Pancreas (tissue), 10 donors: ENCODE results near the gene CINP. TPM values are rescaled to one million over a fixed set of nuclear protein-coding genes. Genes with fewer than 3 reads are reported as not detected.

Experiments
- ATAC-seq, 4 donors: fragments of 200-7000 bp; cut with Tn5 transposase; one replicate each; pipeline versions ENCODE4 v1.8.0 to v1.9.1; 2020; ENCODE audit warnings: mild to moderate bottlenecking in 4 of 4, moderate library complexity in 4 of 4
- DNase-seq, 6 donors: peaks; one replicate each; pipeline ENCODE4 v3.0.0-alpha.2; 2020
- FAIRE-seq: peaks from 2 replicates; lab custom pipeline; 2012; peaks lifted over from hg19 to GRCh38; lab: Jason Lieb, UNC
- H3K27ac ChIP-seq, 4 donors: fragments of 200-600 bp; sonication (generic); 1 replicate in 3 of 4; 2 replicates in 1 of 4; pipeline versions ENCODE4 v1.5.0 to v1.8.0; 2020
- H3K27me3 ChIP-seq, 4 donors: fragments of 200-600 bp; one replicate each; pipeline ENCODE4 v1.8.0; 2021
- H3K36me3 ChIP-seq, 3 donors: fragments of 200-600 bp; sonication (generic) in 1 of 3; one replicate each; pipeline versions ENCODE4 v1.5.0 to v1.8.0; 2020 to 2021
- H3K4me1 ChIP-seq, 3 donors: fragments of 200-600 bp; one replicate each; pipeline ENCODE4 v1.8.0; 2021
- H3K4me3 ChIP-seq, 4 donors: fragments of 200-600 bp; sonication (generic) in 2 of 4; one replicate each; pipeline versions ENCODE4 v1.5.0 to v1.8.0; 2020 to 2021
- H3K9me3 ChIP-seq, 4 donors: fragments of 200-600 bp; one replicate each; pipeline ENCODE4 v1.8.0; 2021
- CTCF ChIP-seq, 4 donors: fragments of 200-600 bp; sonication (generic) in 3 of 4; IDR thresholded peaks; one replicate each; pipeline versions ENCODE4 v1.5.0 to v1.8.0; 2021; ENCODE audit warnings: antibody characterized with exemption in 4 of 4
- WGBS, 2 donors: extraction: QIAGEN DNeasy Blood & Tissue Kit; methylation state at CpG; one replicate each; pipeline ENCODE4 v1.1.7; 2013; 5-methylcytosine and 5-hydroxymethylcytosine counted together
- intact Hi-C, 3 donors: fragments of 100-400 bp; cut with DNase I; formaldehyde crosslinking; loops; one replicate each; pipeline versions ENCODE4 v1.11.1 to v1.14.2; 2022
- polyA plus RNA-seq, 2 donors: library from polyadenylated mRNA; stranded (reverse); fragments of 200-250 nt; gene quantifications; one replicate each; pipeline ENCODE4 v1.2.3, GENCODE V29; 2013
- total RNA-seq, 6 donors: library from RNA; stranded (reverse); fragmentation: NEBNext Ultra II Directional in 4 of 6; extraction: Animal tissue kit (Norgen Biotek cat#: 25700) in 4 of 6; gene quantifications; one replicate each; pipeline versions ENCODE4 v1.2.1 to v1.2.4, GENCODE V29; 2021 to 2023
- donor health status: healthy with polysubstance abuse.
- donor health status: DM: no; HTN: no; CAD: no; lungs with moderate emphysema.
- donor health status: DM: no; HTN: no; CAD: no.
- donor health status: control.
- donor health status: control.
- donor health status: Bipolar disorder and iron deficiency.
- donor health status: DM: yes; HTN: yes; CAD: no.
- donor health status: DM: no; HTN: no; CAD: no.
- donor health status: DM: no; HTN: no; CAD: no.
- donor health status: DM: yes; HTN: yes; CAD: no.

Gene CINP
- total and polyA plus RNA-seq, 8 donors, result 19.5 to 26.4 (median 24.9) TPM

- H3K27ac ChIP-seq, result peak overlapping the region; percentile 73 to 90 (median 84)
- no peaks in the 10 kb centered on the region for H3K9me3 ChIP-seq
- H3K4me1 ChIP-seq, result peaks cover 6 to 17% (median 10%) of the 10 kb centered on the region in 3 donors
- 3 to 4% methylated on average over 23 to 30 of the region's 30 CpGs for WGBS, 2 donors
- H3K4me3 ChIP-seq, result peak overlapping the region; percentile 57 to 82 (median 68)
- peak; percentile 46 to 81 (median 60) for DNase-seq
- intact Hi-C loops, result no loop called here
- TF ChIP-seq CTCF (IDR thresholded peaks at IDR 0.05), result no peak
- H3K36me3 ChIP-seq, result no peaks in the 10 kb centered on the region
- H3K27me3 ChIP-seq, result no peaks in the 10 kb centered on the region
- no peak for FAIRE-seq
- ATAC-seq, result peak in 3 of 4 donors; percentile 5 to 9 (median 6)
Measured at GRCh38 chr14:102320033-102320660, 42.5 kb downstream of the CINP start.

DNA sequence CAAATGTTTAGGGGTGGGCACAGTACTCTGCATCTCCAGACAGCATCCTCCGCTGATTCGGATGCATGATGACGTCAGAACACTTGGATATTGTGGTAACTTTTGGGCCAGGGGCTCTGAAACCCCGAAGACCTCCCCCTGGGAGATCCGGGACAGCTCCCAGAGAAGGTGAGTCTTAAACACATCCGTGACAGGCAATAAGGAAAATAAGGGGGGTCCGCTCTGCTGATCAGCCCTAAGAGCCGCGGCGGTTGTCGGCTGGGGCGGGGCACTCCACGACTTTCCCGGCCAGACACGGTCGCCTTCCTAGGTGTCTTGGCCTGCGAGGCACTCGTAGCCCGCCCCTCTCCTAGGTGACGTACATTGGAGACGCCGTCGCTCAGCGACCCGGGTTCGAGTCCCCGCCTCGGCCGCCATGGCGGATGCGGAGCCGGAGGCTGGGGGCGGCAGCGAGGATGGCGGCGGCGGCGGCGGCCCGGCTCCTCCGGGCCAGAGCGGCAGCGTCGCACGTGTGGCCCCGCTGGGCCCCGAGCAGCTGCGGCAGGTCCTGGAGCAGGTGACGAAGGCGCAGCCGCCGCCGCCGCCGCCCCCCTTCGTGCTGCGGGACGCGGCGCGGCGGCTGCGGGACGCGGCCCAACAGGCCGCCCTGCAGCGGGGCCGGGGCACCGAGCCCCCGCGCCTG is 43.2 kb downstream of the CINP start, which contains the start of gene ZNF839:
Gene ZNF839, plus strand, starts transcription at position 396 of the 682 bp plus-strand sequence. Its CDS starts 20 bp downstream, at position 416.
- TF ChIP-seq CTCF (IDR thresholded peaks at IDR 0.05), result no peak
- ATAC-seq (peak; percentile 58 to 78 (median 70)), DNase-seq (peak; percentile 90 to 97 (median 93)), FAIRE-seq (no peak)
- Histone ChIP-seq H3K9me3 (no peaks in the 10 kb centered on the region), H3K36me3 (no peaks in the 10 kb centered on the region), H3K27me3 (no peaks in the 10 kb centered on the region), H3K4me1 (peaks cover 6 to 17% (median 10%) of the 10 kb centered on the region in 3 donors), H3K27ac (peak within 1 kb of the TSS; percentile 73 to 90 (median 84)), H3K4me3 (peak within 1 kb of the TSS; percentile 57 to 82 (median 68))
- intact Hi-C loops, result no loop called here
- WGBS, 2 donors, result 0% methylated on average over 36 to 71 of the region's 71 CpGs

DNA sequence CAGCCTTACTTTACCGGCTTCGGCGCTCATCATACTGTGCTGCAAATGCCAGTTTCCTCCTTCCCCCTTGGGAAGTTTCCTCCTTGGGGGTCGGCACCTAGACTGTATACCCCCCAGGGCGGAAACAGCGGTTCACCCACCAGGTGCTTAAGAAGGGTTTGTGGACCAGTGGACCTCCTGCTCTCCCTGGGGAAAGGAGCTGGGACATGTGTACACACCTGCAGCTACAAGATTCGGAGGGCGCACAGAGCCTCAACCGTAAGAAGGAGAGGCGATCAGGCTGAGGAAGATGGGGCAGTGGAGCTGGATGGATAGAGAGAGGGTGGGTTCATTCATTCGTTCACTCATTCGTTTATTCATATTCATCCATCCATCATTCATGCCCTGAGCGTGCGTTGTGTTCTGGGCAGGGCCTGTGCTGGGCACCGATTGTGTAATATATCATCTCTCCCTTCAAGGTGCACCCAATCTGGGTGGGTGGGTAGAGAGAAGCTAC is 43.9 kb downstream of the CINP start:
- DNase-seq (peak in 3 of 6 donors; percentile 35 to 45 (median 41)), ATAC-seq (no peak), FAIRE-seq (no peak)
- no peaks in the 10 kb centered on the region for H3K27me3 ChIP-seq
- H3K27ac ChIP-seq, result peak overlapping the region in 3 of 4 donors; percentile 73 to 90 (median 79)
- H3K4me3 ChIP-seq, result peak overlapping the region in 3 of 4 donors; percentile 59 to 82 (median 76)
- no peak for TF ChIP-seq CTCF (IDR thresholded peaks at IDR 0.05)
- H3K4me1 ChIP-seq, result peaks cover 6 to 17% (median 10%) of the 10 kb centered on the region in 3 donors
- no peaks in the 10 kb centered on the region for H3K36me3 ChIP-seq
- intact Hi-C loops, result no loop called here
- 52 to 54% methylated on average over 15 of the region's 15 CpGs for WGBS, 2 donors
- no peaks in the 10 kb centered on the region for H3K9me3 ChIP-seq

- Histone ChIP-seq H3K27ac (peak overlapping the region; percentile 46 to 92 (median 80)), H3K27me3 (no peaks in the 10 kb centered on the region), H3K4me3 (peak overlapping the region; percentile 1 to 55 (median 32)), H3K36me3 (no peaks in the 10 kb centered on the region), H3K9me3 (no peaks in the 10 kb centered on the region), H3K4me1 (peaks cover 6 to 17% (median 10%) of the 10 kb centered on the region in 3 donors)
- ATAC-seq (no peak), FAIRE-seq (no peak), DNase-seq (peak in 1 of 6 donors; percentile 29)
- no peak for TF ChIP-seq CTCF (IDR thresholded peaks at IDR 0.05)
- intact Hi-C loops, result no loop called here
- 45 to 51% methylated on average over 12 of the region's 12 CpGs for WGBS, 2 donors
Measured at GRCh38 chr14:102317564-102318248, 45.0 kb downstream of the CINP start.
